CD14-positive monocyte (primary cell): Measurements from ENCODE around the gene TUBB. TPM values are rescaled to one million over a fixed set of nuclear protein-coding genes. Genes with fewer than 3 reads are reported as not detected.

ENCODE experiments used
- DNase-seq, 3 donors: peaks; one replicate each; pipeline ENCODE4 v3.0.0-alpha.2; 2011 to 2022
- H2AFZ ChIP-seq: 2 replicates; pipeline ENCODE4 v1.6.0; 2012; ENCODE audit warnings: mild to moderate bottlenecking, low read depth, low read length, inconsistent platforms; ENCODE audit not compliant: insufficient read depth, poor library complexity, severe bottlenecking
- H3K27ac ChIP-seq, 2 donors: 1 replicate in 1 of 2; 2 replicates in 1 of 2; pipeline ENCODE4 v1.5.1; 2012 to 2013; ENCODE audit warnings: low read length in 2 of 2, control low read depth in 1 of 2, inconsistent platforms in 1 of 2, low read depth in 1 of 2, mild to moderate bottlenecking in 1 of 2
- H3K27me3 ChIP-seq, 2 donors: one replicate each; pipeline versions ENCODE4 v1.6.0 to v1.6.1; 2011 to 2013; ENCODE audit warnings: low read length in 2 of 2; ENCODE audit not compliant: control insufficient read depth in 2 of 2, insufficient read depth in 2 of 2
- H3K36me3 ChIP-seq, 2 donors: replicated peaks in 1 of 2; 1 replicate in 1 of 2; 2 replicates in 1 of 2; pipeline versions ENCODE4 v1.5.1 to v1.6.1; 2012 to 2013; ENCODE audit warnings: low read length in 2 of 2, control low read depth in 1 of 2, inconsistent platforms in 1 of 2, mild to moderate bottlenecking in 1 of 2; ENCODE audit not compliant: insufficient read depth in 2 of 2, control insufficient read depth in 1 of 2
- H3K4me1 ChIP-seq, 2 donors: 1 replicate in 1 of 2; 2 replicates in 1 of 2; pipeline versions ENCODE4 v1.5.1 to v1.6.1; 2012 to 2013; ENCODE audit warnings: low read length in 2 of 2, control low read depth in 1 of 2, inconsistent platforms in 1 of 2, mild to moderate bottlenecking in 1 of 2, moderate library complexity in 1 of 2; ENCODE audit not compliant: insufficient read depth in 2 of 2, control insufficient read depth in 1 of 2
- H3K4me2 ChIP-seq: replicated peaks from 2 replicates; pipeline ENCODE3; 2012; ENCODE audit warnings: low read length, moderate library complexity, mild to moderate bottlenecking; ENCODE audit not compliant: poor library complexity, severe bottlenecking; ENCODE audit errors: extremely low read depth
- H3K4me3 ChIP-seq, 3 experiments: fragments of 200-600 bp in 1 of 3; sonication (generic) in 1 of 3; replicated peaks in 1 of 3; 1 replicate in 2 of 3; 2 replicates in 1 of 3; pipeline ENCODE4 v1.5.1; 2011 to 2013; ENCODE audit warnings: low read length in 3 of 3, mild to moderate bottlenecking in 3 of 3, control low read depth in 2 of 3, low read depth in 2 of 3, inconsistent platforms in 1 of 3, moderate library complexity in 1 of 3
- H3K79me2 ChIP-seq: 2 replicates; pipeline ENCODE4 v1.6.0; 2012; ENCODE audit warnings: mild to moderate bottlenecking, control low read depth, inconsistent platforms, low read length, moderate library complexity; ENCODE audit not compliant: insufficient read depth
- H3K9ac ChIP-seq: 2 replicates; pipeline ENCODE4 v1.6.0; 2017; ENCODE audit warnings: low read length, mild to moderate bottlenecking; ENCODE audit not compliant: insufficient read depth, poor library complexity, severe bottlenecking
- H3K9me3 ChIP-seq, 2 donors: replicated peaks in 1 of 2; 1 replicate in 1 of 2; 2 replicates in 1 of 2; pipeline versions ENCODE4 v1.5.1 to v1.6.1; 2012 to 2013; ENCODE audit warnings: low read length in 2 of 2, control low read depth in 1 of 2; ENCODE audit not compliant: control insufficient read depth in 1 of 2, insufficient read depth in 1 of 2
- H4K20me1 ChIP-seq: 2 replicates; pipeline ENCODE4 v1.6.0; 2012; ENCODE audit warnings: mild to moderate bottlenecking, low read length, control low read depth, moderate library complexity; ENCODE audit not compliant: insufficient read depth
- H3K27ac Mint-ChIP-seq, 7 donors: one replicate each; pipeline ENCODE4 v1.8.0; 2020; ENCODE audit warnings: mild to moderate bottlenecking in 7 of 7, mixed read lengths in 7 of 7, moderate library complexity in 6 of 7, inconsistent platforms in 2 of 7
- H3K27me3 Mint-ChIP-seq, 3 donors: one replicate each; pipeline ENCODE4 v1.8.0; 2021 to 2022; ENCODE audit warnings: low read depth in 3 of 3, mild to moderate bottlenecking in 3 of 3, mixed read lengths in 3 of 3, moderate library complexity in 3 of 3, inconsistent platforms in 1 of 3
- H3K36me3 Mint-ChIP-seq, 2 donors: one replicate each; pipeline ENCODE4 v1.8.0; 2020; ENCODE audit warnings: mixed read lengths in 2 of 2, inconsistent platforms in 1 of 2, mild to moderate bottlenecking in 1 of 2
- H3K4me1 Mint-ChIP-seq: one replicate; pipeline ENCODE4 v1.8.0; 2020; ENCODE audit warnings: mild to moderate bottlenecking, mixed read lengths
- H3K4me3 Mint-ChIP-seq, 2 donors: one replicate each; pipeline ENCODE4 v1.8.0; 2020; ENCODE audit warnings: mild to moderate bottlenecking in 2 of 2, mixed read lengths in 2 of 2, moderate library complexity in 1 of 2
- H3K9me3 Mint-ChIP-seq, 7 donors: one replicate each; pipeline ENCODE4 v1.8.0; 2020 to 2022; ENCODE audit warnings: mixed read lengths in 7 of 7, mild to moderate bottlenecking in 6 of 7, moderate library complexity in 6 of 7, inconsistent platforms in 2 of 7
- WGBS: methylation state at CpG from one replicate; pipeline ENCODE4 v1.1.5; 2013; ENCODE audit warnings: missing lambda C conversion rate; ENCODE audit not compliant: insufficient coverage; 5-methylcytosine and 5-hydroxymethylcytosine counted together
- intact Hi-C, 2 donors: fragments of 100-400 bp; cut with micrococcal nuclease; formaldehyde crosslinking; loops; one replicate each; pipeline versions ENCODE4 v1.15.0 to v1.15.1; 2023
- polyA plus RNA-seq, 3 donors: library from polyadenylated mRNA; depleted of rRNA in 1 of 3; unstranded in 2 of 3; stranded (reverse) in 1 of 3; fragments of 300-500 nt in 2 of 3; fragments of >200 nt in 1 of 3; fragmentation: Illumina TruSeq in 2 of 3; gene quantifications; 1 replicate in 2 of 3; 2 replicates in 1 of 3; pipeline ENCODE4 v1.2.3, GENCODE V29; 2012 to 2021
- TF ChIP-seq, protein P1 (sequence below): fragments of 200-600 bp; IDR thresholded peaks from one replicate; pipeline ENCODE4 v1.8.0; 2022; ENCODE audit warnings: antibody characterized with exemption, mild to moderate bottlenecking

TUBB gene
- polyA plus RNA-seq, 3 donors: 48.4 to 130 (median 57.0) TPM

DNA sequence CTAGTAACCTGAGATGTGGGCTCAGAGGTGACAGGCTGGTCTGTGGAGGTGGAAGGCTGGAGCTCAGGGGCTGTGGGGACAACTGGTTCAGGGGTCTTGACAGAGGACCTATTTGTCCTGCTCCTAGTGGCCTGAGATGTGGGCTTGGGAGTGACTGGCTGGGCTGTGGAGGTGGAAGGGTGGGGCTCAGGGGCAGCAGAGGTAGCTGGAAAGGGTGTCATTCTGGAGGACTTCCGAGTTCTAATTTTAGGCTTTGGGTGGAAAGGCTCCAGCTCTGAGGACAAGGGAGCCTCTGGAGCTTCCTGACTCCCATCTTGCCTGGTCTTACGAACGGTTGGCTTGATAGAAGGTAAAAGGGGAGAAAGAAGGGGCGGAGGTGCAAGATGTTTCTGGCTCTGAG, 14.5 kb upstream of the TUBB start:
- WGBS: 100% methylated on average over 4 of the region's 4 CpGs
- no peak for DNase-seq

DNA sequence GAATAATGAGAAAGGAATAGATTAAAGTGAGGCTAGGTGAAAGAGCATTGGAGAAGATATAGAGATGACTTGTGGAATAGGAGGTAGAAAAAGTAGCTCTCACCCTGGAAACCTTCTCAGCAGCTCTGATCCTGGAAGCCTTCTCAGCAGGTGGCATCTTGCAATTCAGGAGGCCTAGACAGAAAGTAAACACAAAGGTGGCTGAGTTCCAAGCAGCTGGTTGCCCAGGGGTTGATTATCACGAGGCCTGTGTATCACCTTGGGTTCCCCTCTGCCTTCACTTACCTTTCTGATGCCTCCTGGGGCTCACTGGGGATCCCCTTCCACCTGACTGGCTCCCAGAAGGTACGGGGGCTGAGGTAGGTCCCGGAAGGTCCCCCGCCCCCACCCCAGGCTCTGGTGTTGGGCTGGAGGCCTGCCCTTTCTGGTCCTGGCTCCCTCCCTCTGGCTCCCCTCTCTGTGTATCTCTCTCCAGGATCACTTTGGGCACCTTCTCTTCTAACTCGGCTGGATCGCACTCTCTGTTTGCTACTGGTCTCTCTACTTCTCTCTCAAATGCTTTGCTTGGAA, 12.8 kb upstream of the TUBB start:
- peaks cover 20% of the 10 kb centered on the region for H3K4me1 Mint-ChIP-seq
- intact Hi-C loops: no loop called here
- H3K27me3 Mint-ChIP-seq: peaks cover 0 to 5% (median 1%) of the 10 kb centered on the region in 3 donors
- Histone ChIP-seq H3K27ac (no peak overlapping the region), H3K79me2 (peaks cover 4% of the 10 kb centered on the region), H3K36me3 (peaks cover 11 to 63% of the 10 kb centered on the region in 2 donors), H3K27me3 (no peaks in the 10 kb centered on the region), H3K9ac (no peak overlapping the region), H4K20me1 (no peaks in the 10 kb centered on the region), H3K9me3 (no peaks in the 10 kb centered on the region), H3K4me3 (no peak overlapping the region), H3K4me2 (no peak overlapping the region), H3K4me1 (peaks cover 13 to 15% of the 10 kb centered on the region in 2 donors), H2AFZ (no peak overlapping the region)
- H3K4me3 Mint-ChIP-seq: no peak overlapping the region
- DNase-seq: no peak
- H3K27ac Mint-ChIP-seq: peak overlapping the region in 1 of 7 donors; percentile 2
- TF ChIP-seq, protein P1, sequence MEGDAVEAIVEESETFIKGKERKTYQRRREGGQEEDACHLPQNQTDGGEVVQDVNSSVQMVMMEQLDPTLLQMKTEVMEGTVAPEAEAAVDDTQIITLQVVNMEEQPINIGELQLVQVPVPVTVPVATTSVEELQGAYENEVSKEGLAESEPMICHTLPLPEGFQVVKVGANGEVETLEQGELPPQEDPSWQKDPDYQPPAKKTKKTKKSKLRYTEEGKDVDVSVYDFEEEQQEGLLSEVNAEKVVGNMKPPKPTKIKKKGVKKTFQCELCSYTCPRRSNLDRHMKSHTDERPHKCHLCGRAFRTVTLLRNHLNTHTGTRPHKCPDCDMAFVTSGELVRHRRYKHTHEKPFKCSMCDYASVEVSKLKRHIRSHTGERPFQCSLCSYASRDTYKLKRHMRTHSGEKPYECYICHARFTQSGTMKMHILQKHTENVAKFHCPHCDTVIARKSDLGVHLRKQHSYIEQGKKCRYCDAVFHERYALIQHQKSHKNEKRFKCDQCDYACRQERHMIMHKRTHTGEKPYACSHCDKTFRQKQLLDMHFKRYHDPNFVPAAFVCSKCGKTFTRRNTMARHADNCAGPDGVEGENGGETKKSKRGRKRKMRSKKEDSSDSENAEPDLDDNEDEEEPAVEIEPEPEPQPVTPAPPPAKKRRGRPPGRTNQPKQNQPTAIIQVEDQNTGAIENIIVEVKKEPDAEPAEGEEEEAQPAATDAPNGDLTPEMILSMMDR: no peak
- H3K9me3 Mint-ChIP-seq: no peaks in the 10 kb centered on the region
- H3K36me3 Mint-ChIP-seq: peaks cover 64 to 71% of the 10 kb centered on the region in 2 donors
- 93% methylated on average over 6 of the region's 6 CpGs for WGBS

More for the DNA sequence above, 14.5 kb upstream of the TUBB start:
- peaks cover 0 to 5% (median 1%) of the 10 kb centered on the region in 3 donors for H3K27me3 Mint-ChIP-seq
- Histone ChIP-seq H3K79me2 (no peaks in the 10 kb centered on the region), H3K9me3 (no peaks in the 10 kb centered on the region), H3K4me1 (peaks cover 16 to 17% of the 10 kb centered on the region in 2 donors), H4K20me1 (no peaks in the 10 kb centered on the region), H2AFZ (no peak overlapping the region), H3K9ac (no peak overlapping the region), H3K36me3 (peaks cover 5 to 48% of the 10 kb centered on the region in 2 donors), H3K27me3 (no peaks in the 10 kb centered on the region), H3K27ac (no peak overlapping the region), H3K4me3 (no peak overlapping the region), H3K4me2 (no peak overlapping the region)
- intact Hi-C loops: no loop called here
- H3K4me1 Mint-ChIP-seq: peaks cover 20% of the 10 kb centered on the region
- peak overlapping the region in 1 of 7 donors; percentile 46 for H3K27ac Mint-ChIP-seq
- peaks cover 48 to 59% of the 10 kb centered on the region in 2 donors for H3K36me3 Mint-ChIP-seq
- no peaks in the 10 kb centered on the region for H3K9me3 Mint-ChIP-seq
- no peak overlapping the region for H3K4me3 Mint-ChIP-seq
- TF ChIP-seq, protein P1: no peak
